Hair follicle dermal papilla cell (primary cell): ENCODE measurements around the gene OAF. TPM values are rescaled to one million over a fixed set of nuclear protein-coding genes. Genes with fewer than 3 reads are reported as not detected.

Experiments used
- total RNA-seq: library from RNA; depleted of rRNA; stranded (reverse); fragments of >200 nt; gene quantifications from 2 replicates; pipeline ENCODE4 v1.2.3, GENCODE V29; 2012

Gene OAF
- total RNA-seq, result 30.0 and 35.0 TPM in 2 replicates

DNA sequence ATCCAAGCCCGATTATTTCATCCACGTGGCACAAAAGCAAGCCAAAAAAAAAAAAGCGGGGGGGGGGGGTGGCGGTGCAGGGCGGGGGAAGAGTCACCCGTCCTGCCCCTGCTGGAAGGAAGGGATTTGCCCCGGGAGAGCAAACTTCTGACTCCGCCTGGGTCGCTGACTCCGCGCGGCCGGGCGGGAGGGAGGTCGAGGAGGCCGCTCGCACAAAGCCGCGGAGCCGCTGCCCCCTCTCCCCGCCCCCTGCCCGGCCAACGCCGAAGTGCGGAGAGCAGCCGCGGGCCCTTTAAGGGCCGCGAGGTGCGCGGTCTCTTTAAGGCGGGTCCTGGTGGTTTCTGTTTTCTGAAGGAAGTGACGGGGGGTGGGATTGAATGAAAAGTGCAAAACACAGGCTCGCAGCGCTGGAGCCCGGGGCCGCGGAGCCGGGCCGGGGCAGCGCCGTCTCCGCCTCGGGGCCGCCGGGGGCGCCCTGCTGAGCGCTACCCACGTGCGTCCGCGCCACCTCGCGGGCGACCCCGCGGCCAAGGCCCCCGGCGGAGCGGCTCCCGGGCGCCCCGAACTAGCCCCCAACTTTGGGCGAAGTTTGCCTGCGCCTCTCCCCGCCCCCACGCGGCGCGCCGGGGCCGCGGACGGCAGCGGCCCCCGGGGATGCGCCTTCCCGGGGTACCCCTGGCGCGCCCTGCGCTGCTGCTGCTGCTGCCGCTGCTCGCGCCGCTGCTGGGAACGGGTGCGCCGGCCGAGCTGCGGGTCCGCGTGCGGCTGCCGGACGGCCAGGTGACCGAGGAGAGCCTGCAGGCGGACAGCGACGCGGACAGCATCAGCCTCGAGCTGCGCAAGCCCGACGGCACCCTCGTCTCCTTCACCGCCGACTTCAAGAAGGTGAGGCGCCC is at the start of gene OAF:
TSS of gene OAF (plus strand) at position 407 of the 896 bp plus-strand sequence. CDS start at position 655, 248 bp downstream.

DNA sequence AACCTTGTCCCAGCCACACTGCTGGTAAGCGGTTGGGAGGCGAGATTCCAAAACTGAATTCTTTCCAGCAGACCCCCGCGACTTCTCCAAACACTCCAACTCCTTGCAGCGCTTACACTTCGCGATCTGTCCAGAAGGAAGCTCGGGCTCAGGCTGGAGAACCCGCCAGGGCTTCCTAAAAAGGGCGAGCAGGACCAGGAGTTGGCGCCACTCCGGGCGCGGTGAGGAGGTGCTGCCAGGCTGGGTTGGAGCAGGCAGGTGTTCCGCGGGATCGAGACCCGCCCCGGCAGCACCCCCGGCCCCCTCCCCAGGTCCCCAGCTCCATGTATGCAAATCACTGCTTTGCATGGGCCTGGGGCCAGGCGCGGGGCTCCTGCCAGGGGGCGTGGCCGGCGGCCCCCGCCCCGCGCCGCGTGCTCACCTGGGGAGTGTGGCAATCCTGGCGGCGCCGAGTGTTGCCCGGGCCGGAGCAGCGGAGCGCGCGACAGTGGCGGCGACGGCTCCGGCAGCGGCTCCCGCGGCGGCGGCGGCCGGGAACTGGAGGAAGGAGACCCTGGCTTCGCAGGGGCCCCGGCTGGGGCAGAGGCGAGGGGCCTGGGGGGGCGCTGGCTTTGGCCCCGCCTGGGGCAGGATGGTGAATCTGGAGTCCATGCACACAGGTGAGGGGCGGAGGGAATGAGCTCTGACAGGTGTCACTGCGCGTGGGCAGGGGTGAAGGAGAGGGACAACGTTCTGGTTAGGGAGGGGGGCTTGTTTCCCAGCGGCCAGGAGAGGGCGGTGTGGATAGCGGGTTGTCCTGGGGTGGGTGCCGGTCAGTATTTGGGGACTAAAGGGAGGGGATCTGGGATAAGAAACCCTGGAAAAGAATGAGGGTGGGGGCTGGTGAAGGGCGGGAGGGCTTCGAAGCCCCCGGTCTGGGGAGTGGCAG is 29.1 kb downstream of the OAF start, which contains the start of gene POU2F3:
TSS of gene POU2F3 (plus strand) at position 428 of the 928 bp plus-strand sequence. CDS start at position 632, 204 bp downstream.

Other genes starting within 250 kb of the OAF start
- 1.6 and 2.7 TPM in 2 replicates for gene TRIM29, start 72.9 kb upstream of the OAF start, total RNA-seq
- gene POU2F3, start 29.1 kb downstream of the OAF start, total RNA-seq, result 0.12 and 0.16 TPM in 2 replicates
- gene TLCD5, start 114.3 kb downstream of the OAF start, total RNA-seq, result 6.5 and 7.4 TPM in 2 replicates
- gene ARHGEF12, start 125.4 kb downstream of the OAF start, total RNA-seq, result 97.0 and 113 TPM in 2 replicates